ENCODE results near the gene HMOX1. TPM values are rescaled to one million over a fixed set of nuclear protein-coding genes. Genes with fewer than 3 reads are reported as not detected.
"Not testable (repeated sequence)": the region's sequence is repeated elsewhere in the genome, so short reads cannot be mapped to it uniquely, and the experiment has no call there.

The HMOX1 gene
- total and polyA plus RNA-seq, 4 donors, result 9.6 to 53.6 (median 31.8) TPM

DNA sequence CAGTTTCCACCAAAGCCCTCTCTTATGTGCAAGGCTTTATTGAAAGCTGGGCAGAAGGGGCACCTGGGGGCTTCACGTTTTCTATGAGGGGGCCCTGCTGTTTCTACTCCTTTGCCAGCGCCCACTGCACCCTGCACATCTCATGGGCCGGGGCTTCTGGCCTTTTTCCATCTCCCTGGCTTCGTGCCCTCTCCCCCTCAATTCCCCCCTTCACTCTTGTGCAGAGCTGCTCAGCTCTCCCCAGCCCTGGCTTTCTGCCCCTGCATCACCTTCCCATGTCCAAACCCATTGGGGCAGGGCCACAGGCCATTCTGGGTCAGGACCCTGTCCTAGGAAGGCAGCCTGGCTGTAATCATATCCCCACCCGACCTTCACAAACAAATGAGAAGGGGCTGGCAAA lies 55.5 kb downstream of the HMOX1 start:
- H3K4me1 ChIP-seq (ENCODE audit: control insufficient read depth in 1 of 2, insufficient read depth in 2 of 2, low read length in 2 of 2), result no peaks in the 10 kb centered on the region
- no peak for ATAC-seq (ENCODE audit: low FRiP score)
- DNase-seq, result no peak
- H3K9me3 ChIP-seq (ENCODE audit: control insufficient read depth, low read length), result peaks cover 1% of the 10 kb centered on the region
- H3K36me3 ChIP-seq (ENCODE audit: control insufficient read depth in 1 of 2, insufficient read depth in 2 of 2, low read length in 1 of 2), result no peaks in the 10 kb centered on the region
- 38 to 66% methylated on average over 5 of the region's 5 CpGs for WGBS, 2 donors
- no peak overlapping the region for H3K4me3 ChIP-seq (ENCODE audit: low read length in 2 of 2)
- intact Hi-C loops (cut with DNase I), result loop anchor here (10.0 kb wide), 1 partner anchor 688 kb away; no protein-coding TSS in a partner anchor
- H3K27me3 ChIP-seq (ENCODE audit: control insufficient read depth in 1 of 2, insufficient read depth in 2 of 2, low read length in 1 of 2), result no peaks in the 10 kb centered on the region
- H3K27ac ChIP-seq (ENCODE audit: low read depth in 1 of 2, low read length in 2 of 2), result no peak overlapping the region

DNA sequence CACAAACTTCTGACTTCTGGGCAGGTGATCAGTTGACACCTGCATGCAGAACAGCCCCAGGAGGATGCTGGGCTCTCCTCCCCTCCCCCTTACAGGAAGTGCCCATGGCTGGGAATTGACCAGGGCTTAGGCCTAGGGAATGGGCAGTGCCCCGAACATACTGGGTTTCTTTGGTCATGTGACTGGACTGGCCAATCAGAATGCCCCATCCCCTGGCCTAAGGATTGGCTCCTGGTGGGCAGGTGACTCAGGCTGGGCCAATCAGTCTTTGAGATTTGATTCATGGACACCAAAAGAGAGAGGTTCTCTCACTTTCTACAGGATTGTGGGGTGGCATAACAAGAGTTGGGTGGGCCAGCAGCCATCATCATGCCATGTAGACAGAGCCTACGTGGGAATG lies 56.2 kb downstream of the HMOX1 start:
- WGBS, 2 donors, result 86 to 91% methylated on average over 2 of the region's 2 CpGs
- intact Hi-C loops (cut with DNase I), result loop anchor here (10.0 kb wide), 1 partner anchor 688 kb away; no protein-coding TSS in a partner anchor
- no peak overlapping the region for H3K27ac ChIP-seq (ENCODE audit: low read depth in 1 of 2, low read length in 2 of 2)
- peaks cover 1% of the 10 kb centered on the region for H3K9me3 ChIP-seq (ENCODE audit: control insufficient read depth, low read length)
- no peaks in the 10 kb centered on the region for H3K27me3 ChIP-seq (ENCODE audit: control insufficient read depth in 1 of 2, insufficient read depth in 2 of 2, low read length in 1 of 2)
- H3K36me3 ChIP-seq (ENCODE audit: control insufficient read depth in 1 of 2, insufficient read depth in 2 of 2, low read length in 1 of 2), result no peaks in the 10 kb centered on the region
- ATAC-seq (ENCODE audit: low FRiP score) (no peak), DNase-seq (no peak)
- no peak overlapping the region for H3K4me3 ChIP-seq (ENCODE audit: low read length in 2 of 2)
- no peaks in the 10 kb centered on the region for H3K4me1 ChIP-seq (ENCODE audit: control insufficient read depth in 1 of 2, insufficient read depth in 2 of 2, low read length in 2 of 2)

DNA sequence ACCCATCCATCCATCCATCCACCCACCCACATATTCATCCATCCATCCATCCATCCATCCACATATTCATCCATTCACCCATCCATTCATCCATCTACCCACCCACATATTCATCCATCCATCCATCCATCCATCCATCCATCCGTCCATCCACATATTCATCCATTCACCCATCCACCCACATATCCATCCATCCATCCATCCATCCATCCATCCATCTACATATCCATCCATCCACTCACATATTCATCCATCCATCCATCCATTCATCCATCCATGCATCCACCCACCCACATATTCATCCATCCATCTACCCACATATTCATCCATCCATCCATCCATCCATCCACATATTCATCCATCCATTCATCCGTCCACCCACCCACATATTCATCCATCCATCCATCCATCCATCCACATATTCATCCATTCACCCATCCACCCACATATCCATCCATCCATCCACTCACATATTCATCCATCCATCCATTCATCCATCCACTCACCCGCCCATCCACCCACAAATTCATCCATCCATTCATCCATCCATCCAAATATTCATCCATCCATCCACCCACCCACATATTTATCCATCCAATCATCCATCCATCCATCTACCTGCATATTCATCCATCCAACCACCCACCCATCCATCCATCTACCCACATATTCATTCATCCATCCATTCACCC lies 57.9 kb downstream of the HMOX1 start:
- not testable (repeated sequence) for H3K4me3 ChIP-seq (ENCODE audit: low read length in 2 of 2); H3K4me1 ChIP-seq (ENCODE audit: control insufficient read depth in 1 of 2, insufficient read depth in 2 of 2, low read length in 2 of 2); H3K9me3 ChIP-seq (ENCODE audit: control insufficient read depth, low read length); H3K27ac ChIP-seq (ENCODE audit: low read depth in 1 of 2, low read length in 2 of 2); H3K27me3 ChIP-seq (ENCODE audit: control insufficient read depth in 1 of 2, insufficient read depth in 2 of 2, low read length in 1 of 2); H3K36me3 ChIP-seq (ENCODE audit: control insufficient read depth in 1 of 2, insufficient read depth in 2 of 2, low read length in 1 of 2); ATAC-seq (ENCODE audit: low FRiP score); DNase-seq
- intact Hi-C loops (cut with DNase I), result loop anchor here (10.0 kb wide), 1 partner anchor 686 kb away; no protein-coding TSS in a partner anchor
- 64 to 79% methylated on average over 3 of the region's 3 CpGs for WGBS, 2 donors

DNA sequence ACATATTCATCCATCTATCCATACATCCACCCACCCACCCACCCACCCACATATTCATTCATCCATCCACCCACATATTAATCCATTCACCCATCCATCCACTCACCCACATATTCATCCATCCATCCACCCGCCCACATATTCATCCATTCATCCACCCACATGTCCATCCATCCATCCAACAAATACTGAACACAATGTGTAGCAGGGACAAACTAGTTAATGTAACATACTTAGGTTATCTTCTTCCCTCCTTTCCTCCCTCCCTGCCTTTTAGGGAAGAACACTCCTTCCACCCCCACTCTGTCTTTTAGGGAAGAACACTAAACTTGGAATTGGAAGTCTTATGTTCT lies 58.4 kb downstream of the HMOX1 start:
- WGBS, 2 donors, result 83 to 94% methylated on average over 1 of the region's 1 CpG
- intact Hi-C loops (cut with DNase I), result loop anchor here (10.0 kb wide), 1 partner anchor 685 kb away; no protein-coding TSS in a partner anchor
- no peak for ATAC-seq (ENCODE audit: low FRiP score)

DNA sequence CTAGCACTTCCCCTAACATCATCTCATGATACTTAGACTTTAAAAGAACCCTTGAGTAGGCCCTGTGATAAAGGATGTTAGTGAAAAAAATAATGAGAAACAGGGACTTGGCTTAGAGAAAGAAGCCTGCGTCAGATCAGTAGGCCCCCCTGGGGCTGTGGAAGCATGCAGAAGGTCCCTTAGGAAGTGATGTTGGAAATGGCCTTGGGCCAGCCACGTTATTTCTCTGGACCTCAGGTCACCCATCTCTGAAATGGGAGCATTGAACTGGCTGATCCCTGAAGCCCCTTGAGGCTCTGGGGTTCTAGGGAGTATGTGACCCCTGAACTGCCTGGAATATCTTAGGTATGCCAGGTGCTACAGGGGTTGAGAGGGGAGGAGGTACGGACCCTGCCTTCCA lies 59.2 kb downstream of the HMOX1 start:
- no peaks in the 10 kb centered on the region for H3K27me3 ChIP-seq (ENCODE audit: control insufficient read depth in 1 of 2, insufficient read depth in 2 of 2, low read length in 1 of 2)
- H3K27ac ChIP-seq (ENCODE audit: low read depth in 1 of 2, low read length in 2 of 2), result no peak overlapping the region
- DNase-seq (no peak), ATAC-seq (ENCODE audit: low FRiP score) (no peak)
- H3K4me1 ChIP-seq (ENCODE audit: control insufficient read depth in 1 of 2, insufficient read depth in 2 of 2, low read length in 2 of 2), result no peaks in the 10 kb centered on the region
- no peak overlapping the region for H3K4me3 ChIP-seq (ENCODE audit: low read length in 2 of 2)
- H3K36me3 ChIP-seq (ENCODE audit: control insufficient read depth in 1 of 2, insufficient read depth in 2 of 2, low read length in 1 of 2), result no peaks in the 10 kb centered on the region
- H3K9me3 ChIP-seq (ENCODE audit: control insufficient read depth, low read length), result no peaks in the 10 kb centered on the region
- WGBS, 2 donors, result 81 to 82% methylated on average over 3 of the region's 3 CpGs
- intact Hi-C loops (cut with DNase I), result no loop called here

More for the DNA sequence above, 58.4 kb downstream of the HMOX1 start:
- Histone ChIP-seq H3K27me3 (ENCODE audit: control insufficient read depth in 1 of 2, insufficient read depth in 2 of 2, low read length in 1 of 2) (no peaks in the 10 kb centered on the region), H3K36me3 (ENCODE audit: control insufficient read depth in 1 of 2, insufficient read depth in 2 of 2, low read length in 1 of 2) (no peaks in the 10 kb centered on the region), H3K9me3 (ENCODE audit: control insufficient read depth, low read length) (no peaks in the 10 kb centered on the region), H3K27ac (ENCODE audit: low read depth in 1 of 2, low read length in 2 of 2) (no peak overlapping the region), H3K4me1 (ENCODE audit: control insufficient read depth in 1 of 2, insufficient read depth in 2 of 2, low read length in 2 of 2) (no peaks in the 10 kb centered on the region), H3K4me3 (ENCODE audit: low read length in 2 of 2) (no peak overlapping the region)
- no peak for DNase-seq

DNA sequence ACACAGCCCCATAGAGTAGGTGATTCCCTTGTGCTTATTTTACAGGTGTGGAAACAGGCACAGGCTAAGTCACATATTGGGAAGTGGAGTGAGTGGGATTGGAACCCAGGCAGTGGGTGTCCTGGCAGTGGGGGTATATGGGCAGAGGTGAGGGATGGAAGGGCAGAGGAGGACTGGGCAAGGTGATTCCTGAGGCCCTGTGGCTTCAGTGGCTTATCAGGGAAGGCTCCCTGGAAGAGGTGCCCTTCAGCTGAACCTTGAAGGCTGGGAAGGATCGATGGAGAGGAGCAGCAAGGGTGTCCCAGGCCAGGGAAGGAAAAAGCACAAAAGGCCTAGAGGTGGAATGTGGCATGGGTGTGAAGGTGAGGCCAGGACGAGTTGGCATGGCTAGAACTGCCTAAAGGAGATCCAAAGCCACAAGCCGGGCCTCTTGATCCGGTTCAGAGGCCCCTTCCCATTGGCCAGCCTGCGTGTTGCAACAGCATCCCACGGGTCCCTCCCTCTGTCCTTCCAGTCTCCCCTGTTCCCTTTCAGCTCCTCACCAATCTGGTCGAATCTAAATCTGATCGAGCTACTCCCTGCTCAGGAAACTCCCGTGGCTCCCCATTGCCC lies 60.7 kb downstream of the HMOX1 start:
- intact Hi-C loops (cut with DNase I), result no loop called here

DNA sequence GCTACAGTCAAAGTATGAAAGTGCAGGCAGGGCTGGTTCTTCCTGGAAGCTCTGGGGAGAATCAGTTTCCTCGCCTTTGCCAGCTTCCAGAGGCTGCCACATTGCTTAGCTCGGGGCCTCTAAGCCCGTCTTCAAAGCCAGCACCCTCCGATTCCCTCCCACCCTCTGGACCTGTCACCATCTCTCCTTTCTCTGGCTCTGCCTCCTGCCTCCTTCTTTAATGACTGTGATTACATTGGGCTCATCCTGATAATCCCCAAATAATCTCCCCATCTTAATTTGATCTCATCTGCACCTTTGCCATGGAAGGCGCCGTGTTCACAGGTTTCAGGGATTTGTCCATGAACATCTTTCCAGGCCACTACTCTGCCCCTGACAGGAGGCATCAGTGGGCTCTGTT lies 61.6 kb downstream of the HMOX1 start:
- Histone ChIP-seq H3K9me3 (ENCODE audit: control insufficient read depth, low read length) (no peaks in the 10 kb centered on the region), H3K27me3 (ENCODE audit: control insufficient read depth in 1 of 2, insufficient read depth in 2 of 2, low read length in 1 of 2) (no peaks in the 10 kb centered on the region), H3K4me1 (ENCODE audit: control insufficient read depth in 1 of 2, insufficient read depth in 2 of 2, low read length in 2 of 2) (no peaks in the 10 kb centered on the region), H3K27ac (ENCODE audit: low read depth in 1 of 2, low read length in 2 of 2) (no peak overlapping the region), H3K4me3 (ENCODE audit: low read length in 2 of 2) (no peak overlapping the region), H3K36me3 (ENCODE audit: control insufficient read depth in 1 of 2, insufficient read depth in 2 of 2, low read length in 1 of 2) (no peaks in the 10 kb centered on the region)
- ATAC-seq (ENCODE audit: low FRiP score), result no peak
- DNase-seq, result no peak
- WGBS, 2 donors, result 88 to 90% methylated on average over 6 of the region's 6 CpGs
- intact Hi-C loops (cut with DNase I), result no loop called here

More for the DNA sequence above, 60.7 kb downstream of the HMOX1 start:
- no peaks in the 10 kb centered on the region for H3K4me1 ChIP-seq (ENCODE audit: control insufficient read depth in 1 of 2, insufficient read depth in 2 of 2, low read length in 2 of 2)
- no peak overlapping the region for H3K27ac ChIP-seq (ENCODE audit: low read depth in 1 of 2, low read length in 2 of 2)
- H3K36me3 ChIP-seq (ENCODE audit: control insufficient read depth in 1 of 2, insufficient read depth in 2 of 2, low read length in 1 of 2), result no peaks in the 10 kb centered on the region
- ATAC-seq (ENCODE audit: low FRiP score) (no peak), DNase-seq (no peak)
- no peak overlapping the region for H3K4me3 ChIP-seq (ENCODE audit: low read length in 2 of 2)
- H3K27me3 ChIP-seq (ENCODE audit: control insufficient read depth in 1 of 2, insufficient read depth in 2 of 2, low read length in 1 of 2), result no peaks in the 10 kb centered on the region
- H3K9me3 ChIP-seq (ENCODE audit: control insufficient read depth, low read length), result no peaks in the 10 kb centered on the region
- 88 to 90% methylated on average over 8 to 9 of the region's 9 CpGs for WGBS, 2 donors

DNA sequence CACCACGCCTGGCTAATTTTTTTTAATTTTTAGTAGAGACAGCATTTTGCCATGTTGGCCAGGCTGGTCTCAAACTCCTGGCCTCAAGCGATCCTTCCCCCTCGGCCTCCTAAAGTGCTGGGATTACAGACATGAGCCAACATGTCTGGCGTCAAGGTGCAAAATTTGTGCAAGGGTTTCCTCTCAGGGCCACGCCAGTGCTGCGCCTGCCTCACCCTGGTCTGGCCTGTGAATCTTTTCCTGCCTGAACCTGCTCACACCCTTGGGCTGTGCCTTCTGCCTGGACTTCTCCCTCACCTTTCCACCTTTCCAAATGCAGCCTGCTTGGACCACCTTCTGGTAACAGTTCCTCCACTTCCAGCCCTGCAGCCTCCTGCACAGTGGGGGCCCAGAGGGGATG lies 62.4 kb downstream of the HMOX1 start:
- intact Hi-C loops (cut with DNase I), result no loop called here
- no peaks in the 10 kb centered on the region for H3K27me3 ChIP-seq (ENCODE audit: control insufficient read depth in 1 of 2, insufficient read depth in 2 of 2, low read length in 1 of 2)
- no peaks in the 10 kb centered on the region for H3K36me3 ChIP-seq (ENCODE audit: control insufficient read depth in 1 of 2, insufficient read depth in 2 of 2, low read length in 1 of 2)
- no peak for ATAC-seq (ENCODE audit: low FRiP score)
- H3K9me3 ChIP-seq (ENCODE audit: control insufficient read depth, low read length), result no peaks in the 10 kb centered on the region
- H3K4me1 ChIP-seq (ENCODE audit: control insufficient read depth in 1 of 2, insufficient read depth in 2 of 2, low read length in 2 of 2), result no peaks in the 10 kb centered on the region
- H3K27ac ChIP-seq (ENCODE audit: low read depth in 1 of 2, low read length in 2 of 2), result no peak overlapping the region
- no peak for DNase-seq
- WGBS, 2 donors, result 79 to 88% methylated on average over 6 of the region's 6 CpGs
- no peak overlapping the region for H3K4me3 ChIP-seq (ENCODE audit: low read length in 2 of 2)

All from aorta (tissue), 5 donors.